ENCODE measurements around the gene RNASE9. TPM values are rescaled to one million over a fixed set of nuclear protein-coding genes. Genes with fewer than 3 reads are reported as not detected.
"Not testable (repeated sequence)": the region's sequence is repeated elsewhere in the genome, so short reads cannot be mapped to it uniquely, and the experiment has no call there.

Gene RNASE9
- total RNA-seq, 1 donor from 2014 or later: not detected

DNA sequence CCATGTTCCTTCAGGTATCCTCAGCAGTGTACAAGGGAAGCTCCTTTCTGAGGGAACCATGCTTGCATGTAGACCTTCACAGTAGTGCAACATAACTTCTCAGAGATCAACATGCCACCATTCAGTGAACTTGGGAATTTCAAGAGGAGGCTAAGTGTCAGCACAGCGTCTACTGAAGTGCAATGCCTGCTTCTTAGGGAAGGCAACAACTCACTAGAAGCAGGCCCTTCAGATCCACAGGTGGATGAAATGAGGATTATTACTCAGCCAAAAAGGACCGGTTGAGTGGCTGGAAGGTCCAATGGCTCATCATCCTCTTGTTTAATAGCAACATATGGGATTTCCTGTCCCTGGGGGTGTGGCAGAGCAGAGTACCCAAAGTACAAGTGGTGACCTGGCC is 36.8 kb downstream of the RNASE9 start:
- intact Hi-C loops (cut with micrococcal nuclease): no loop called here

DNA sequence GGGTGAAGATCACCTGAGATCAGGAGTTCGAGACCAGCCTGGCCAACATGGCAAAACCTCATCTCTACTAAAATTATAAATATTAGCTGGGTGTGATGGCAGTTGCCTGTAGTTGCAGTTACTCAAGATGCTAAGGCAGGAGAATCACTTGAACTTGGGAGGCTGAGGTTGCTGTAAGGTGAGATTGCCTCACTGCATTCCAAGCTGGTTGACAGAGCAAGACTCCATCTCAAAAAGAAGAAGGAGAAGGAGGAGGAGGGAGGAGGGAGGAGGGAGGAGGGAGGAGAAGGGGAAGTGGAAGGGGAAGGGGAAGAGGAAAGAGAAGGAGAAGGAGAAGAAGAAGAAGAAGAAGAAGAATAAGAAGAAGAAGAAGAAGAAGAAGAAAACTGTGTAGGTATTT is 38.5 kb downstream of the RNASE9 start:
- intact Hi-C loops (cut with micrococcal nuclease): no loop called here

DNA sequence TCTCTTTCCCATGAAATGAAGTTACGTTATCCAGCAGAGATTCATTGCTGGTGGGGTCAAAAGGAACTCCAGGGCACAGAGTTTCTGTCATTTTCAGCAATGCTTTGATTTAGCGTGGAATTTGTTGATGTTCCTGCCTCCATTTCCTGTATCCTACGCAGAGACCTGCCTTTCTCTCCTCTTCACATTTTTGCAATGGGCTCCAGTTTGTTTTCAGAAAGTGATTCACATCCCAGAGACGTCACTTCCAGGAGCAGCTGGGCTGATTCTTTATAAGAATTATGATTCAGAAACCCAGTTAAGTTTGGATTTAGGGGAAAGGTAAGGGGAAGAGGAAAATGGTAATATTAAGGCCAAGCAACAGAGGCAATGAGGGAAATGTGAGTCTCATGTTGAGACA is 43.9 kb downstream of the RNASE9 start:
- intact Hi-C loops (cut with micrococcal nuclease): no loop called here

DNA sequence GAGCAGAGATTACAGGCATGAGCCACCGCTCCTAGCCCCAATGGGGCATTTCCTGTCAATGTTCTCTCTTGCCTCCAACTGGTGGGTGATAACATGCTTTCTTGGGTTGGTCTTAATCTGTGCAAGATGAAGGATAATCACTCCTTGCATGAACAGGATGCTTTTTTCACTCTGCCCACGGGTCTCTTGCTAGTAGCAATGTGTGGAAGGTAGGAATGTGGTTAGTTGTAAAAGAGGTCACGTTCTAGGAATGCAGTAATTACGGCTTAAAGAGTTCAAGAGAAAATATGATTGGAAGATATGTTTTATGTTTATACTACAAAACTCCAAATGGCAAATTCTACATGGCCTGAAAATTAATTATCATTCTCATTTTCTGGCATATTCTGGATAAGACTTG is 45.0 kb downstream of the RNASE9 start:
- intact Hi-C loops (cut with micrococcal nuclease): no loop called here

DNA sequence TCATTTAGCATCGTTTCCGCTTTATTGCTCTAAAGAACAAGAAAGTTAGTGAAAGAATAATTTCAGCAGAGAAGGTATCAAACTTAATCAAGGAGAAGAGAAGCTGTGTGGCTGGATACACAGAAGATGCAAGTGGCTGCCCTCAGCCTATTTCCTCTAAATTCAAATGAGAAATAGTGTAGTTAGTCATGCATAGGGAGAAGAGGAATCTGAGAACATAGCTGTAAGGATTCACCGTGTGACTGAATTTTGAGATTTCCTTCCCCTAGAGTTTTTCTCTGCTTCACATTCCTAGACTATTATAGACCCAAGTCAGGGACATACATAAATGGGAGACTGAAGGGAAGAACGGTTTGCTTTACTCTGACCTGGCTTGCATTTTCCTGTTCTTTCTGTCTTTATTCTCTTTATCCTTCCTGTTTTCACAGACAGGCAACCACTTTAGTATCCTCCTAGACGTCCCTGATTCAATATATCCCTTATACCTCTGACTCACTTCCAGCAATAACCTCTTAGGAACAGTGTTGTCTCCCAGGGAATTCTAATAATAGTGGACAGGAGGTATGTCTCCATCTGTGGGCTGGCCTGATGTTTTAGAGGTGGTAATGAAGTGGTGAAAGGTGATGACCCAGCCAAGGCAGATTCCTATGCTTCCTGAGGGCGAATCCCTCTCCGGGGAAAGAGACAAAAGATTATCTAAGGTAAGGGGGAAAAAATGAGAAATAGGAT is 48.5 kb downstream of the RNASE9 start:
- intact Hi-C loops (cut with micrococcal nuclease): no loop called here

DNA sequence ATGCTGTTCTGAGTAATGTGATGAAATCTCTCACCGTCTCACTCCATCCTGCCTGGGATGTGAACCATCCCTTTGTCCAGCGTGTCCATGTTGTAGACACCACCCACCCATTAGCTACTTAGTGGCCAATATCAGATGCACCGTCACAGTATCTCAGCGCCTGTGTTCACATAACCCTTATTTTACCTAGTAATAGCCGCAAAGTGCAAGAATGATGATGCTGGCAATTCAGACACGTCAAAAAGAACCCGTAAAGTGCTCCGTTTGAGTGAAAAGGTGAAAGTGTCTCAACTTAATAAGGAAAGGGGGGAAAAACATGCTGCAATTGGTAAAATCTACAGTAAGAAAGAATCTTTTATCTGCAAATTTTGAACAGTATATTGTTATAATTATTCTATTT is 52.5 kb downstream of the RNASE9 start:
- intact Hi-C loops (cut with micrococcal nuclease): no loop called here

DNA sequence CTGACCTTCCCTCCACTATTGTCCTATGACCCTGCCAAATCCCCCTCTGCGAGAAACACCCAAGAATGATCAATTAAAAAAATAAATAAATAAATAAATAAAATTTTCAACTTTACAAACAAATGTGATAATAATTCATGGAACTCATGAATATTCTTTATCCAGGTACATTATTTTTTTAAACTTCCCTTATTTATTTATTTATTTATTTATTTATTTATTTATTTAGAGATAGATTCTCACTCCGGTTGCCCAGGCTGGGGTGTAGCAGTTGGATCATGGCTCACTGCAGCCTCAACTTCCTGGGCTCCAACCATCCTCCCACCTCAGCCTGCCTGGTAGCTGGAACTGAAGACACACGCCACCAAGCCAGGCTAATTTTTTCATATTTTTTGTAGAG is 53.3 kb downstream of the RNASE9 start:
- intact Hi-C loops (cut with micrococcal nuclease): not testable (repeated sequence)

DNA sequence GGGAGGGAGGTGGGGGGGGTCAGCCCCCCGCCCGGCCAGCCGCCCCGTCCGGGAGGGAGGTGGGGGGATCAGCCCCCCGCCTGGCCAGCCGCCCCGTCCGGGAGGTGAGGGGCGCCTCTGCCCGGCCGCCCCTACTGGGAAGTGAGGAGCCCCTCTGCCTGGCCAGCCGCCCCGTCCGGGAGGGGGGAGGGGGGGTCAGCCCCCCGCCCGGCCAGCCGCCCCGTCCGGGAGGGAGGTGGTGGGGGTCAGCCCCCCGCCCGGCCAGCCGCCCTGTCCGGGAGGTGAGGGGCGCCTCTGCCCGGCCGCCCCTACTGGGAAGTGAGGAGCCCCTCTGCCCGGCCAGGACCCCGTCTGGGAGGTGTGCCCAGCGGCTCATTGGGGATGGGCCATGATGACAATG is 54.1 kb downstream of the RNASE9 start:
- intact Hi-C loops (cut with micrococcal nuclease): not testable (repeated sequence)

DNA sequence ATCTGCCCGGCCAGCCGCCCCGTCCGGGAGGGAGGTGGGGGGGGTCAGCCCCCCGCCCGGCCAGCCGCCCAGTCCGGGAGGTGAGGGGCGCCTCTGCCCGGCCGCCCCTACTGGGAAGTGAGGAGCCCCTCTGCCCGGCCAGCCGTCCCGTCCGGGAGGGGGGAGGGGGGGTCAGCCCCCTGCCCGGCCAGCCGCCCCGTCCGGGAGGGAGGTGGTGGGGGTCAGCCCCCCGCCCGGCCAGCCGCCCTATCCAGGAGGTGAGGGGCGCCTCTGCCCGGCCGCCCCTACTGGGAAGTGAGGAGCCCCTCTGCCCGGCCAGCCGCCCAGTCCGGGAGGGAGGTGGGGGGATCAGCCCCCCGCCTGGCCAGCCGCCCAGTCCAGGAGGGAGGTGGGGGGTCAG is 54.6 kb downstream of the RNASE9 start:
- intact Hi-C loops (cut with micrococcal nuclease): not testable (repeated sequence)

Other genes with a start within 250 kb of the RNASE9 start
- 24.0 and 24.5 TPM in 2 replicates for gene CCNB1IP1, start 227.8 kb downstream of the RNASE9 start, total RNA-seq
- gene PARP2, start 217.4 kb downstream of the RNASE9 start, total RNA-seq: 23.2 and 29.8 TPM in 2 replicates
- 43.3 and 45.9 TPM in 2 replicates for gene TEP1, start 147.5 kb downstream of the RNASE9 start, total RNA-seq
- gene KLHL33, start 124.9 kb downstream of the RNASE9 start, total RNA-seq: 0.07 TPM in 1 of 2 replicates, not detected in the other
- gene OSGEP, start 106.2 kb downstream of the RNASE9 start, total RNA-seq: 55.0 and 56.2 TPM in 2 replicates
- 135 and 144 TPM in 2 replicates for gene APEX1, start 105.8 kb downstream of the RNASE9 start, total RNA-seq
- 36.1 and 43.4 TPM in 2 replicates for gene PIP4P1, start 99.6 kb downstream of the RNASE9 start, total RNA-seq
- gene PNP, start 91.6 kb downstream of the RNASE9 start, total RNA-seq: 134 and 140 TPM in 2 replicates
- 0.24 and 0.54 TPM in 2 replicates for gene RNASE10, start 55.5 kb downstream of the RNASE9 start, total RNA-seq
- gene RNASE11, start 27.0 kb upstream of the RNASE9 start, total RNA-seq: not detected in 2 replicates
- not detected in 2 replicates for gene RNASE12, start 30.3 kb upstream of the RNASE9 start, total RNA-seq
- gene OR6S1, start 80.6 kb upstream of the RNASE9 start, total RNA-seq: not detected in 2 replicates
- 1.0 and 1.3 TPM in 2 replicates for gene RNASE4, start 123.5 kb upstream of the RNASE9 start, total RNA-seq
- gene ANG, start 127.7 kb upstream of the RNASE9 start, total RNA-seq: 1.1 and 1.6 TPM in 2 replicates
- not detected in 2 replicates for gene EDDM3A, start 184.8 kb upstream of the RNASE9 start, total RNA-seq
- gene EDDM3B, start 207.4 kb upstream of the RNASE9 start, total RNA-seq: not detected in 2 replicates
- 3.7 TPM in 2 replicates for gene RNASE6, start 220.2 kb upstream of the RNASE9 start, total RNA-seq
- gene RNASE1, start 241.8 kb upstream of the RNASE9 start, total RNA-seq: not detected in 2 replicates

Measured in T-helper 1 cell treated with Interleukin-12 subunit alpha and Interleukin-12 subunit beta and Interleukin-4 antibody, amounts not matched to agents 30 ng/mL and 1 ng/mL, for 36 hours (primary cell).